ENCODE measurements around the gene GIPR. TPM values are rescaled to one million over a fixed set of nuclear protein-coding genes. Genes with fewer than 3 reads are reported as not detected.
"Not testable (repeated sequence)": the region's sequence is repeated elsewhere in the genome, so short reads cannot be mapped to it uniquely, and the experiment has no call there.

GIPR gene
- polyA plus RNA-seq, 1 of the 3 experiments (the other 2 are of a cell fraction) = 1.4 TPM

DNA sequence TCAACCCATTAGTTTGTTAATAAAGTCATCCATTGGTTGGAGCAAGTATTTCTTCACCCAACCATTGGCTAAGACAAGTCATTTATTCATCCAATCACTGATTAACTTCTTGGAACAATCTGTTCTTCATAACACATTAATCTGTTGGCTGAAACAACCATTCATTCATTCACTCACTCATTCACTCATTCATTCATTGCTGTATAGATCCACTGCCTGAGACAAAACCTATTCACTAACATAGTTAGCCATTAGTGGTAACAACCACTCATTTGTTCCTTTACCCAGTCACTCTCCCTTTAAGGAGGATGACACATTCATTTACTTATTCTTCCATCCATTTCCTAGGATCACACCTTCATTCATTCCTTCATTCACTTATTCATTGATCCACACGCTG, 44.0 kb upstream of the GIPR start:
- CTCF ChIA-PET = no interaction called here
- no peaks in the 10 kb centered on the region for H3K79me2 ChIP-seq (ENCODE audit: insufficient read depth)
- H3K4me1 ChIP-seq (ENCODE audit: control insufficient read depth in 1 of 2, insufficient read depth in 2 of 2, low read depth in 1 of 2, low read length in 1 of 2) = no peaks in the 10 kb centered on the region
- H3K9me3 ChIP-seq = no peaks in the 10 kb centered on the region
- TF ChIP-seq NRF1 (IDR thresholded peaks at IDR 0.05; ENCODE audit: low read depth, low read length) (no peak), JUND (IDR thresholded peaks at IDR 0.05) (no peak), RXRA (IDR thresholded peaks at IDR 0.05; ENCODE audit: borderline replicate concordance, low read depth) (no peak), GATA2 (CRISPR knock-in tag; IDR thresholded peaks at IDR 0.05) (no peak), TEAD4 (IDR thresholded peaks at IDR 0.05; ENCODE audit: borderline replicate concordance, insufficient read depth) (no peak), SIN3A (IDR thresholded peaks at IDR 0.05; ENCODE audit: borderline replicate concordance, low read depth, low read length) (no peak), FOXM1 (IDR thresholded peaks at IDR 0.05; ENCODE audit: low read depth) (no peak), REST (IDR thresholded peaks at IDR 0.05; ENCODE audit: low read depth, low read length) (no peak), RCOR1 (IDR thresholded peaks at IDR 0.05; ENCODE audit: low read length) (no peak), ELF1 (IDR thresholded peaks at IDR 0.05) (no peak), IRF3 (IDR thresholded peaks at IDR 0.05; ENCODE audit: low read depth, low read length) (no peak), USF1 (IDR thresholded peaks at IDR 0.05; ENCODE audit: borderline replicate concordance, low read depth) (no peak), CHD2 (IDR thresholded peaks at IDR 0.05; ENCODE audit: low read length, partially characterized antibody) (no peak), CTCF (IDR thresholded peaks at IDR 0.05) (no peak), EZH2phosphoT487 (IDR thresholded peaks at IDR 0.05; ENCODE audit: borderline replicate concordance, low read depth) (no peak)
- TF ChIP-seq, protein P1, sequence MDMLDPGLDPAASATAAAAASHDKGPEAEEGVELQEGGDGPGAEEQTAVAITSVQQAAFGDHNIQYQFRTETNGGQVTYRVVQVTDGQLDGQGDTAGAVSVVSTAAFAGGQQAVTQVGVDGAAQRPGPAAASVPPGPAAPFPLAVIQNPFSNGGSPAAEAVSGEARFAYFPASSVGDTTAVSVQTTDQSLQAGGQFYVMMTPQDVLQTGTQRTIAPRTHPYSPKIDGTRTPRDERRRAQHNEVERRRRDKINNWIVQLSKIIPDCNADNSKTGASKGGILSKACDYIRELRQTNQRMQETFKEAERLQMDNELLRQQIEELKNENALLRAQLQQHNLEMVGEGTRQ (IDR thresholded peaks at IDR 0.05; ENCODE audit: borderline replicate concordance, low read depth, low read length) = no peak
- TF ChIP-seq, protein P2, sequence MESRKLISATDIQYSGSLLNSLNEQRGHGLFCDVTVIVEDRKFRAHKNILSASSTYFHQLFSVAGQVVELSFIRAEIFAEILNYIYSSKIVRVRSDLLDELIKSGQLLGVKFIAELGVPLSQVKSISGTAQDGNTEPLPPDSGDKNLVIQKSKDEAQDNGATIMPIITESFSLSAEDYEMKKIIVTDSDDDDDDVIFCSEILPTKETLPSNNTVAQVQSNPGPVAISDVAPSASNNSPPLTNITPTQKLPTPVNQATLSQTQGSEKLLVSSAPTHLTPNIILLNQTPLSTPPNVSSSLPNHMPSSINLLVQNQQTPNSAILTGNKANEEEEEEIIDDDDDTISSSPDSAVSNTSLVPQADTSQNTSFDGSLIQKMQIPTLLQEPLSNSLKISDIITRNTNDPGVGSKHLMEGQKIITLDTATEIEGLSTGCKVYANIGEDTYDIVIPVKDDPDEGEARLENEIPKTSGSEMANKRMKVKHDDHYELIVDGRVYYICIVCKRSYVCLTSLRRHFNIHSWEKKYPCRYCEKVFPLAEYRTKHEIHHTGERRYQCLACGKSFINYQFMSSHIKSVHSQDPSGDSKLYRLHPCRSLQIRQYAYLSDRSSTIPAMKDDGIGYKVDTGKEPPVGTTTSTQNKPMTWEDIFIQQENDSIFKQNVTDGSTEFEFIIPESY (IDR thresholded peaks at IDR 0.05; ENCODE audit: borderline replicate concordance, low read depth) = no peak
- no peaks in the 10 kb centered on the region for H3F3A ChIP-seq (replicated peaks; ENCODE audit: insufficient read depth)
- H3K36me3 ChIP-seq (replicated peaks in 1 of 2; ENCODE audit: control insufficient read depth in 1 of 2, insufficient read depth in 2 of 2, low read length in 1 of 2) = no peaks in the 10 kb centered on the region
- H3K9ac ChIP-seq = no peak overlapping the region
- H3K27ac ChIP-seq (ENCODE audit: low read depth in 2 of 2, low read length in 1 of 2) = no peak overlapping the region
- H2AFZ ChIP-seq (ENCODE audit: low read depth) = no peak overlapping the region
- H3K4me2 ChIP-seq = no peak overlapping the region
- H3K4me3 ChIP-seq (ENCODE audit: low read depth in 2 of 2, low read length in 1 of 2) = no peak overlapping the region
- 88% methylated on average over 1 of the region's 1 CpG for WGBS (ENCODE audit: low lambda C conversion rate)
- no peaks in the 10 kb centered on the region for H4K20me1 ChIP-seq (ENCODE audit: insufficient read depth)
- POLR2A ChIA-PET = no interaction called here
- H3K9me2 ChIP-seq = no peaks in the 10 kb centered on the region
- H3K27me3 ChIP-seq (ENCODE audit: insufficient read depth) = no peaks in the 10 kb centered on the region
- no peak for DNase-seq

DNA sequence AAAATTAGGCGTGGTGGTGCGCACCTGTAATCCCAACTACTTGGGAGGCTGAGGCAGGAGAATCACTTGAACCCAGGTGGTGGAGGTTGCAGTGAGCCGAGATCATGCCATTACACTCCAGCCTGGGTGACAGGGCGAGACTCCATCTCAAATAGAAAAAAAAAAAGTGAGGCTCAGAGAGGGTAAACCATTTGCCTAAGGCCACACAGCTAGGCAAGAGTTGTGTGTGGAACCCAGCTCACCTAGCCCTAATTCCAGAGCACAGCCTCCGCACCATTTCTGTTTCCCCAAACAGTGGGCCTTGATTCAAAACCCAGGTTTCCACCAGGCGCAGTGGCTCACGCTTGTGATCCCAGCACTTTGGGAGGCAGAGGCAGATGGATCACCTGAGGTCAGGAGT, 39.8 kb upstream of the GIPR start:
- WGBS (ENCODE audit: low lambda C conversion rate) = 89% methylated on average over 5 of the region's 7 CpGs
- H4K20me1 ChIP-seq (ENCODE audit: insufficient read depth); H3K9ac ChIP-seq; H3K4me3 ChIP-seq (ENCODE audit: low read depth in 2 of 2, low read length in 1 of 2); H3K36me3 ChIP-seq (replicated peaks in 1 of 2; ENCODE audit: control insufficient read depth in 1 of 2, insufficient read depth in 2 of 2, low read length in 1 of 2); H3K27ac ChIP-seq (ENCODE audit: low read depth in 2 of 2, low read length in 1 of 2); H3K79me2 ChIP-seq (ENCODE audit: insufficient read depth); H3K27me3 ChIP-seq (ENCODE audit: insufficient read depth); H3K9me2 ChIP-seq; DNase-seq; H3K4me2 ChIP-seq; H3K9me3 ChIP-seq; H2AFZ ChIP-seq (ENCODE audit: low read depth); POLR2A ChIA-PET: not testable (repeated sequence)
- Histone ChIP-seq H3F3A (replicated peaks; ENCODE audit: insufficient read depth) (peaks cover 28% of the 10 kb centered on the region), H3K4me1 (ENCODE audit: control insufficient read depth in 1 of 2, insufficient read depth in 2 of 2, low read depth in 1 of 2, low read length in 1 of 2) (peaks cover 3 to 19% of the 10 kb centered on the region in 2 experiments; a peak in 2 of 4 replicates)
- CTCF ChIA-PET = interaction anchor here (0.9 kb wide), 1 partner anchor 21 kb away, joined by 3 read pairs; no protein-coding TSS in a partner anchor
